PFSK-1 (cell line): ENCODE measurements around the gene AVPR1A. TPM values are rescaled to one million over a fixed set of nuclear protein-coding genes. Genes with fewer than 3 reads are reported as not detected.

Source experiments
- FOXP2 ChIP-seq: optimal IDR thresholded peaks from 2 replicates; pipeline ENCODE3; 2011; ENCODE audit warnings: borderline replicate concordance, control low read depth, inconsistent platforms; ENCODE audit not compliant: insufficient read depth; ENCODE audit errors: extremely low read length, extremely low read depth
- POLR2AphosphoS5 ChIP-seq: IDR thresholded peaks from 2 replicates; pipeline ENCODE4 v1.6.1; 2012; ENCODE audit warnings: low read depth, mild to moderate bottlenecking, control low read depth, low read length, moderate library complexity
- SIN3A ChIP-seq: IDR thresholded peaks from 2 replicates; pipeline ENCODE4 v1.6.1; 2012; ENCODE audit warnings: mild to moderate bottlenecking, low read length, moderate library complexity, borderline replicate concordance; ENCODE audit not compliant: insufficient read depth
- TAF1 ChIP-seq: IDR thresholded peaks from 2 replicates; pipeline ENCODE4 v1.6.1; 2012; ENCODE audit warnings: low read length, control low read depth, borderline replicate concordance; ENCODE audit not compliant: insufficient read depth
- polyA plus RNA-seq: library from polyadenylated mRNA; unstranded; fragments of >200 nt; gene quantifications from one replicate; pipeline ENCODE4 v1.2.1, GENCODE V29; 2012; ENCODE audit warnings: low read depth, missing spikeins; ENCODE audit not compliant: insufficient read length
- TF ChIP-seq, protein P1 (sequence below), 2 experiments: IDR thresholded peaks; 2 replicates each; pipeline versions ENCODE4 v1.6.1 to v1.8.0; 2011 to 2012; ENCODE audit warnings: low read depth in 2 of 2, low read length in 2 of 2, control low read depth in 1 of 2, inconsistent platforms in 1 of 2, mild to moderate bottlenecking in 1 of 2, moderate library complexity in 1 of 2; ENCODE audit not compliant: insufficient read depth in 1 of 2

The AVPR1A gene
- polyA plus RNA-seq: not detected

DNA sequence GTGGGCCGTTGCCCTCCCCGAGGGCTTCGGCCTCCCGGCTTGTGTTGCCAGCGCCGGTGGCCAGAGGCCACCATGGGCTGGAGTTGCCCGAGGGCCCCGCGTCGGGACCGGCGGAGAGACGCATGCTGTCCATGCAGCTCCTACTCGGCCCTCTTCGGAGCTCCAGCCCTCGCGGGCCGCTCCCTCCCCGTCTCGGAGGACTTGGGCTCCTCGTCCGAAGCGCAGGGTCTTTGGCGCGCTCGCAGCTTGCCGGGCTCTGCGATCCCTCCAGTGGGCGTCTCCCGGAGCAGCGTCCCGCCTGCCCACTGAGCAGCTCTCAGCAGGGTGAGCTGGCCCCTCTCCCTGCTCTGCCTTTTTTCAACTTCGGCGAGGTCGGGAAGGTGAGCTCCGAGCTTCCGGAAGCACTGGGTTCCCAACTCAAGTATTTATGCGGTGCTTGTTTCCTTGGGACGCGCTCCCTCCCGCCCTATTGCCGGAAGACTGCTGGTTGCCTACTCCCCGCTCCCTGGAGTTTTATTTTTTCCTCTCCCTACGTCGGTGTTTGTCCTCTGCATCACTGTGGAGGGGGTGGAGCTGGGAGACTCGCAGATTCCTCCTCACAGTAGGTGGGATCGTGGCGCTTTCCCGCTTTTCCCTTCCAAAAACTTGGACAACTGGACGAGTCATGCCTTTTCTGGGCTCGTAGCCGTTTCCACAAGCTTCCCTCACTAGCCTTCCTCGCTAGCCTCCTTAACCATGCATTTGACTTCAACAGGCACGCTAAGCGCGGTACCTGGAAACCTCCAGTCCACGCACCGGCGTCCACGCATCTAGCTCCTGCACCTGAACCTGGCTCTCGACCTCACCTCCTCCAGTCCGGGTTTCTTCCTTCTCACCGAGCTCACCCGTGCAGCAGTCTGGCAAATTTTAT lies at the start of gene AVPR1A:
Gene AVPR1A, minus strand, starts transcription at position 489 of the 910 bp plus-strand sequence. Its CDS starts 365 bp downstream, at position 124.
- TF ChIP-seq TAF1 (no peak), POLR2AphosphoS5 (no peak), FOXP2 (no peak), SIN3A (no peak)
- TF ChIP-seq, protein P1, sequence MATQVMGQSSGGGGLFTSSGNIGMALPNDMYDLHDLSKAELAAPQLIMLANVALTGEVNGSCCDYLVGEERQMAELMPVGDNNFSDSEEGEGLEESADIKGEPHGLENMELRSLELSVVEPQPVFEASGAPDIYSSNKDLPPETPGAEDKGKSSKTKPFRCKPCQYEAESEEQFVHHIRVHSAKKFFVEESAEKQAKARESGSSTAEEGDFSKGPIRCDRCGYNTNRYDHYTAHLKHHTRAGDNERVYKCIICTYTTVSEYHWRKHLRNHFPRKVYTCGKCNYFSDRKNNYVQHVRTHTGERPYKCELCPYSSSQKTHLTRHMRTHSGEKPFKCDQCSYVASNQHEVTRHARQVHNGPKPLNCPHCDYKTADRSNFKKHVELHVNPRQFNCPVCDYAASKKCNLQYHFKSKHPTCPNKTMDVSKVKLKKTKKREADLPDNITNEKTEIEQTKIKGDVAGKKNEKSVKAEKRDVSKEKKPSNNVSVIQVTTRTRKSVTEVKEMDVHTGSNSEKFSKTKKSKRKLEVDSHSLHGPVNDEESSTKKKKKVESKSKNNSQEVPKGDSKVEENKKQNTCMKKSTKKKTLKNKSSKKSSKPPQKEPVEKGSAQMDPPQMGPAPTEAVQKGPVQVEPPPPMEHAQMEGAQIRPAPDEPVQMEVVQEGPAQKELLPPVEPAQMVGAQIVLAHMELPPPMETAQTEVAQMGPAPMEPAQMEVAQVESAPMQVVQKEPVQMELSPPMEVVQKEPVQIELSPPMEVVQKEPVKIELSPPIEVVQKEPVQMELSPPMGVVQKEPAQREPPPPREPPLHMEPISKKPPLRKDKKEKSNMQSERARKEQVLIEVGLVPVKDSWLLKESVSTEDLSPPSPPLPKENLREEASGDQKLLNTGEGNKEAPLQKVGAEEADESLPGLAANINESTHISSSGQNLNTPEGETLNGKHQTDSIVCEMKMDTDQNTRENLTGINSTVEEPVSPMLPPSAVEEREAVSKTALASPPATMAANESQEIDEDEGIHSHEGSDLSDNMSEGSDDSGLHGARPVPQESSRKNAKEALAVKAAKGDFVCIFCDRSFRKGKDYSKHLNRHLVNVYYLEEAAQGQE (IDR thresholded peaks at IDR 0.05; ENCODE audit: insufficient read depth in 1 of 2, low read depth in 2 of 2, low read length in 2 of 2): no peak

DNA sequence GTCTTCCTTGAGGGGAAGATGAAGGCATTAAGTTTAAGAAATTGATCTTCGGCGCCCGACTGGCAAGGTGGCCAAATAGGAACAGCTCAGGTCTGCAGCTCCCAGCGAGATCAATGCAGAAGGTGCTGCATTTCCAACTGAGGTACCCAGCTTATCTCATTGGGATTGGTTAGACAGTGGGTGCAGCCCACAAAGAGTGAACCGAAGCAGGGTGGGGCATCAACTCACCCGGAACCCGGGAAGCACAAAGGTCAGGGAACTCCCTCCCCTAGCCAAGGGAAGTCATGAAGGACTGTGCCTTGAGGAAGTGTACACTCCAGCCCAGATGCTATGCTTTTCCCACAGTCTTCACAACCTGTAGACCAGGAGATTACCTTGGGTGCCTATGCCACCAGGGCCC lies 45.2 kb upstream of the AVPR1A start:
- no peak for TF ChIP-seq TAF1
- TF ChIP-seq, protein P1 (IDR thresholded peaks at IDR 0.05; ENCODE audit: insufficient read depth in 1 of 2, low read depth in 2 of 2, low read length in 2 of 2): no peak

DNA sequence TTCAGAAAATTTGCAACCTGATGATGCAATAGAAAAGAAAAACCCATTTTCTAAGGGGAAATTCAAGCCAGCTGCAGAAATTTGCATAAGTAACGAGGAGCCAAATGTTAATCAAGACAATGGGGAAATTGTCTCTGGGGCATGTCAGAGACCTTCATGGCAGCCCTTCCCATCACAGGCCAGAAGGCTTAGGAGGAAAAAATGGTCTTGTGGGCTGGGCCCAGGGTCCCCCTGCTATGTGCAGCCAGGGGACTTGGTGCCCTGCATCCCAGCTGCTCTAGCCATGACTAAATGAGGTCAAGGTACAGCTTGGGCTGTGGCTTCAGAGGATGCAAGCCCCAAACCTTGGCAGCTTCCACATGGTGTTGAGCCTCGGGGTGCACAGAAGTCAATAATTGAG lies 28.2 kb upstream of the AVPR1A start:
- TF ChIP-seq TAF1 (no peak), POLR2AphosphoS5 (no peak), FOXP2 (no peak), SIN3A (no peak)
- TF ChIP-seq, protein P1 (IDR thresholded peaks at IDR 0.05; ENCODE audit: insufficient read depth in 1 of 2, low read depth in 2 of 2, low read length in 2 of 2): no peak

DNA sequence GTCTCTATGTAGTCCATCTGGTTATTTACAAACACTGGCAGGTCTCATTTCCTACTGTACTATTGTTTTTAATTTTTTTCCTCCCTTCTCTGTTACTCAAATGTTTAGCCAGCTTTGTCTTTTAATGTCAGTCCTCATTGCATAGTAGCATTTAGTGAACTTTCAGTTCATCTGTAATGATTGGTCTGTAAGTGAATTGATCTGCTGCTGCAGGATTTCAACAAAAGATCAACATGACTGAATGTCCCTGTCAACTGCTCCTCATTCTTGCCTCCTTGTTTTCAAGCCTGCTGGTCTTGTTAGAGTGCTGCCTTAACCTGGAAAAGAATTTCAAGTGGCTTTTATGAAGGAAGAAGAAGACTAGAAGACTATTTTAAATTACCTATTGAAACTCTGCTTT lies 19.3 kb upstream of the AVPR1A start:
- TF ChIP-seq POLR2AphosphoS5: no peak
- no peak for TF ChIP-seq SIN3A
- no peak for TF ChIP-seq TAF1
- TF ChIP-seq, protein P1 (IDR thresholded peaks at IDR 0.05; ENCODE audit: insufficient read depth in 1 of 2, low read depth in 2 of 2, low read length in 2 of 2): no peak
- no peak for TF ChIP-seq FOXP2
